Subcutaneous adipose tissue (tissue), 4 donors: Measurements from ENCODE around the gene NHEJ1. TPM values are rescaled to one million over a fixed set of nuclear protein-coding genes. Genes with fewer than 3 reads are reported as not detected.

Source experiments
- CTCF ChIP-seq: fragments of 450-650 bp; IDR thresholded peaks from one replicate; pipeline ENCODE4 v1.5.1; 2016; ENCODE audit warnings: low read depth, mild to moderate bottlenecking, control low read depth, antibody characterized with exemption, moderate library complexity
- total RNA-seq, 4 donors: library from RNA; depleted of rRNA; stranded (reverse); fragments of >200 nt; gene quantifications; one replicate each; pipeline ENCODE4 v1.1.0, GENCODE V29; 2016

NHEJ1 gene
- total RNA-seq, 4 donors from 2014 or later: 14.3 to 27.7 (median 19.4) TPM

DNA sequence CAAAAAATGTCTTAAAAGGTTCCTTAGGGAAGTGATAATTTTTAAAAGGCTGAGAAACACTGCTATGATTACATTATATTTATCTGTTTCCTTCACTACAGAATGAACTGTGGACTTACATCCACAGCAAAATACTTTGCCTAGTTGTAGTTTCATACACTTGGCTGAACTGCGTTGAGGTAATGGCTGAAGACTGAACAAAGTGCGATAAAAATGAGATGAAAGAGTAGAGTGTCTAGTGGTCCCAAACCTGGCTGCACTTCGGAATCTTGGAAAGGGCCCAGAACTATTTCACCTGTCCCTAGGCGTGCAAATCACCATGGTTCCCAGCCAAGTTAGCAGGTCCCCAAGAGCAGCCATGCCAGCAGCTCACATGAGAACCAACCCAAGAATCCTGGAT is 81.7 kb downstream of the NHEJ1 start:
- TF ChIP-seq CTCF: no peak

DNA sequence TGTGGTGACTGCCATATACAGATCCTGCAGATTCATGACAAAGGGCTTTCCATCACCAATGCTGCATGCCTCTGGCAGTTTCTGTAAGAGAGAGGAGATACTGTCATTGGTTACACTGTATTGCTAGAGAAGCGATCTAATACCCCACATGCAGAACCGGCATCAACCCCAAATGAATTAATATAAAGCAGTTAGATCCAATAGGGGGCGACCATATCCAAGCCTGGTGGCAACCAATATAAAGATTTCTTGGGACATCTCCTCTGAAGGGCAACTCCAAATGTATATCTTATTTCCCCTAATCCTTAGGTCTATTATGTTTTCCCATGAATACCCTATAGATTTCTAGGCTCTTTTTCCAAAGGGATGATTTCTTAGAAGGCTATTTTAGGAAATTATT is 82.5 kb downstream of the NHEJ1 start:
- no peak for TF ChIP-seq CTCF

GRCh38 chr2:219076253-219076652 is 84.4 kb downstream of the NHEJ1 start:
- no peak for TF ChIP-seq CTCF

DNA sequence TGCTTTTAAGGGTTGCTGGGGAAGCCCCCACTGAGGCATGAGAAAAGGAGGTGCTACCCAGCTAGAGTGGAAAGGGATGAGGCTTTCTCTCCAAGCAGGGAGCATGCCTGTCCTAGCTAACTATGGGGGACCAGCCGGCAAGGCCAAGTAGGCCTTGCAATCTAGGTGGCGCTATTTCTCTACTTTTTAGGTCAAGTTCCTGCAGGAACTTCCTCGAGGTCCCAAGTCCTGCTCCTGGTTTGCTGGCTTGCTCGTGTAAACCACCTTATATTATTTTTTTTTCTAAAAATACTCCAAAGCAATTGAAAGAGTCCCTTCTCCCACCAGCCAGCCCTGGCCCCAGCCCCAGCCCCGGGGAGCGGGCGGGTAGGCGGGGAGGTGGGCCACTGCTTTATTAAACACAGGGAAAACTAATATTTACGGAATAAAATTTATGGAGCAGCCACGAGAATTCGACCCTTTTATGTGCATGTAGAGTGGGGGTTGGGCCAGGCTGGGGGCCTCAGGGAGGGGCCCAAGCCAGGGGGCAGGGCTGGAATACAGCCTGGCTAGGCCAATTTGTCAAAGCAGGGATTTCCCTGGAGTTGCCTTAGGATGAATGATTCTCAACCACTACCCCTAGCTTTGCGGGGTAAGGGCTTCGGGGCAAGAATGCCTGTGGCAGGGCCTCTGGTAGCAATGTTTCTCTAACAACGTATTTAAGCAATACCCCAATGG is 87.0 kb downstream of the NHEJ1 start:
- TF ChIP-seq CTCF: no peak

- no peak for TF ChIP-seq CTCF
Observed at GRCh38 chr2:219072741-219073250, 87.8 kb downstream of the NHEJ1 start.

- TF ChIP-seq CTCF: no peak
Observed at GRCh38 chr2:219071131-219071816, 89.3 kb downstream of the NHEJ1 start.

GRCh38 chr2:219065484-219065883 is 95.1 kb downstream of the NHEJ1 start:
- no peak for TF ChIP-seq CTCF
